Measurements from ENCODE around the gene BMP2.

The BMP2 gene

GRCh38 chr20:6767536-6768227 is at the start of gene BMP2:
BMP2 (plus strand) TSS chr20:6767686; CDS start chr20:6770127, 2,441 bp downstream.
- DNase-seq (ENCODE audit: low read depth), result no peak

- DNase-seq (ENCODE audit: low read depth), result no peak
Measured at GRCh38 chr20:6718662-6719368, 48.7 kb upstream of the BMP2 start.

- no peak for DNase-seq (ENCODE audit: low read depth)
Measured at GRCh38 chr20:6719369-6719721, 48.1 kb upstream of the BMP2 start.

GRCh38 chr20:6726761-6727160 is 40.7 kb upstream of the BMP2 start:
- no peak for DNase-seq (ENCODE audit: low read depth)

GRCh38 chr20:6730672-6731328 is 36.7 kb upstream of the BMP2 start:
- DNase-seq (ENCODE audit: low read depth), result no peak

- no peak for DNase-seq (ENCODE audit: low read depth)
Measured at GRCh38 chr20:6732001-6732447, 35.5 kb upstream of the BMP2 start.

- DNase-seq (ENCODE audit: low read depth), result no peak
Measured at GRCh38 chr20:6732851-6733250, 34.6 kb upstream of the BMP2 start.

GRCh38 chr20:6733965-6734364 is 33.5 kb upstream of the BMP2 start:
- no peak for DNase-seq (ENCODE audit: low read depth)

- DNase-seq (ENCODE audit: low read depth), result no peak
Measured at GRCh38 chr20:6735942-6736845, 31.3 kb upstream of the BMP2 start.

- no peak for DNase-seq (ENCODE audit: low read depth)
Measured at GRCh38 chr20:6739406-6739805, 28.1 kb upstream of the BMP2 start.

GRCh38 chr20:6740096-6740495 is 27.4 kb upstream of the BMP2 start:
- DNase-seq (ENCODE audit: low read depth), result no peak

- no peak for DNase-seq (ENCODE audit: low read depth)
Measured at GRCh38 chr20:6744180-6744579, 23.3 kb upstream of the BMP2 start.

GRCh38 chr20:6744805-6745204 is 22.7 kb upstream of the BMP2 start:
- no peak for DNase-seq (ENCODE audit: low read depth)

- no peak for DNase-seq (ENCODE audit: low read depth)
Measured at GRCh38 chr20:6746901-6747609, 20.4 kb upstream of the BMP2 start.

- DNase-seq (ENCODE audit: low read depth), result no peak
Measured at GRCh38 chr20:6750438-6750837, 17.0 kb upstream of the BMP2 start.

GRCh38 chr20:6756693-6757595 is 10.5 kb upstream of the BMP2 start:
- DNase-seq (ENCODE audit: low read depth), result no peak

GRCh38 chr20:6764619-6765018 is 2.9 kb upstream of the BMP2 start:
- no peak for DNase-seq (ENCODE audit: low read depth)

GRCh38 chr20:6765469-6766058 is 1.9 kb upstream of the BMP2 start:
- no peak for DNase-seq (ENCODE audit: low read depth)

GRCh38 chr20:6766433-6766832 is 1.1 kb upstream of the BMP2 start:
- no peak for DNase-seq (ENCODE audit: low read depth)

GRCh38 chr20:6767126-6767535 is 355 bp upstream of the BMP2 start:
- DNase-seq (ENCODE audit: low read depth), result no peak

Data from stimulated activated CD8-positive, alpha-beta memory T cell treated with anti-CD3 and anti-CD28 coated beads, Interleukin-15, amount 100 ng/mL, for 1 hour (primary cell).